ENCODE data around the gene CLASP1. TPM values are rescaled to one million over a fixed set of nuclear protein-coding genes. Genes with fewer than 3 reads are reported as not detected.
"Not testable (repeated sequence)": the region's sequence is repeated elsewhere in the genome, so short reads cannot be mapped to it uniquely, and the experiment has no call there.

Gene CLASP1
- total RNA-seq, 2 donors from 2014 or later = 50.4 to 55.8 TPM

DNA sequence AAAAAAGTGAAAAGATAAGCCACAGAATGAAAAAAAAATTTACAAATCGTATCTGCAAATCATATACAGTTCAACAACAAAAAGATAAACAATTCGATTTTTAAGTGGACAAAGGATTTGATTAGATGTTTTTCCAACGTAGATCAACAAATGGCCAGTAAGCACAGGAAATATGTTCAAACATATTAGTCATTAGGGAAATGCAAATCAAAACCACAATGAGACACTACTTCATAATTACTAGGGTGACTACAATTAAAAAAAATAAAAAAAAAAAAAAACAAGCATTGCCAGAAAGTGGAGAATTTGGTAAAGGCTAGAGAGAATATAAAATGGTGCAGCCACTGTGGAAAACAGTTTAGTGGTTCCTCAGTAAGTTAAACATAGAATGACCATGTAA, 156.9 kb downstream of the CLASP1 start:
- DNase-seq (ENCODE audit: low spot score) = no peak
- intact Hi-C loops (cut with DNase I) = no loop called here

DNA sequence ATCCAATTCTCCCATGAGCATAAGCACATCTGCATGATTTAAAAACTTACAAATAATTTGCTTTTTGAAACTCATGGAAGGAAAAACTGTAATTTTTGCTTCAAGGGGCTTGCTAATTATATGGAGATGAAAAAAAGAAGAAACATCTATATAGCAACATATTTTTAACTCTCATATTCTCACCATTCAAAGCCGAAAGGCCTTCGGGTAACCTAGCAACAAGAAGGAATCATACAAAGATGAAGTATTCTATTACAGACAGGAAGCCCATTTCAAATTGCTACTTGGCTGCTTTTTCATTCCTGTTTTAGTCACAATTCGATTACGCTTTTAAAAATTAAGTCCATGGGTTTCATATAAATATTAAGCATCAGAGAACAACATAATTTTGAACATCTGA, 157.7 kb downstream of the CLASP1 start:
- intact Hi-C loops (cut with DNase I) = no loop called here
- DNase-seq (ENCODE audit: low spot score) = no peak

DNA sequence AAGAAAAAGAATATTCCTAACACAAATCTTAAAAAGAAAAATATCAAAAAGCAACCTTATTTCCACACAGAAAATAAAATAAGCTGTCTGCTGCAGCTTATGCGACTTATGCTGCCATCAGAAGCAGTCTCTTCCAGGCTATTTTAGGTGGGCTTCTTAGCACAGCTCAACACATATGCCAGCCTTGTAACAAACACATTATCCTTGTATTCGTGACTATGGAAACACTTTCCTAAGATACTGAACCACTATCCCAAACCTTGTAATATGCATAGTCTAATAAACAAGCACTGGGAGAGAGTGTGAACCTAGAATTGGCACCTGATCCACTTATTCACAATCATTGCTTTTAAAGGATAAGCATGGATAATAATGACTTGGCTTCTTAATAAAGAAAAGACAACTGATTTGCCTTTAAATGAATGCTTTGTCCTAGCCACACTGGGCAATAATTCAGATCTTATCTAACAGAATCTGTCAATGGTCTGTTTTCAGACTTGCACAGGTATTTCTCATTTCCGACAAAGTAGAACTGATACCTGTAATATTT, 158.6 kb downstream of the CLASP1 start:
- DNase-seq (ENCODE audit: low spot score) = no peak
- intact Hi-C loops (cut with DNase I) = no loop called here

DNA sequence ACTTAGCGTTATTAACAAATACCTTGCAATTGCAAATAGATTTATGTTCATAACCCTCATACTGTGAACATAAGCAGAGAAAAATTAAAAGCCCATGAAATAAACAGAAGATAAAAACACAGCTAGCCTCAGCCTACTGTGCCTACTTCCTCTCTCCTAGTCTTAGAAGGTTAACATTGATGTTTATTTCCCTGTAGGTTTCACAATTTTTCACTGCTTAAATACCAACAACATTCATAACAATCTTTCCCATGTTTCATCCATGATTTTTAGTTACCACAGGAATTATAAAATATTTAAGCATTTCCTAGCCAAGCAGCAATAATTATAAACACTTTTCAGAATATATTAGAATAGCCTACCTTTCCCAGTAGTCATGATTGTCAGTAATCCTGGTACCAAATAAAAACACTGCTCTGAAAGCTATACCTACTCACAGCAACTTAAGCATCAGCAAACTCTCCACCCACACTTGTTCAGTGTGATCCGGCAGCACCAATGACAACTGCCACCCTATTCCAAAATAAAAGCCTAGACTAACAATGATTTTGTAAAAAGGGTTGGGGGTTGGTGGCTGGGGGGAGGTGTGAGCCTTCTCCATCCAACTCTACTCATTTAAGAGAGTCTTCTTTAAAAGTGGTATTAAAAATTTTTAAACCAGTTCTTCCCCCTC, 159.2 kb downstream of the CLASP1 start:
- intact Hi-C loops (cut with DNase I) = no loop called here
- no peak for DNase-seq (ENCODE audit: low spot score)

DNA sequence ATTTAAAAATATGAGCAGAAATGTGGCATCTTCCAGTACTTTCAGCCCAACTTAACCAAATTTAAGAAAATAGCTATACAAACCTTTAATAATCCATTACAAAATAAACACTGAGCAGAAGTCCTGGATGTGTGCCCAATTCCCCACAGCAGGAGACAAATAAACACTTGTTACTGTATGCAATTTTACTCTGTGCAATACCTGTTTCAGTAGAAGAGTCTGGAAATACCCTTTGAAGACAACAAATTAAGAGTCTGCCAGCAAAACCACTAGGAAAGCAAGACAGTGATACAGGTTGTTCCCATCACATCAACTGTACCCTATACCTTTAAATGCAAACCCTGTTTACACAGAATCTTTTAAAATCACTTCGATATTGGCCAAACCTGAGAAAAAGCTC, 160.0 kb downstream of the CLASP1 start:
- intact Hi-C loops (cut with DNase I) = no loop called here
- DNase-seq (ENCODE audit: low spot score) = no peak

DNA sequence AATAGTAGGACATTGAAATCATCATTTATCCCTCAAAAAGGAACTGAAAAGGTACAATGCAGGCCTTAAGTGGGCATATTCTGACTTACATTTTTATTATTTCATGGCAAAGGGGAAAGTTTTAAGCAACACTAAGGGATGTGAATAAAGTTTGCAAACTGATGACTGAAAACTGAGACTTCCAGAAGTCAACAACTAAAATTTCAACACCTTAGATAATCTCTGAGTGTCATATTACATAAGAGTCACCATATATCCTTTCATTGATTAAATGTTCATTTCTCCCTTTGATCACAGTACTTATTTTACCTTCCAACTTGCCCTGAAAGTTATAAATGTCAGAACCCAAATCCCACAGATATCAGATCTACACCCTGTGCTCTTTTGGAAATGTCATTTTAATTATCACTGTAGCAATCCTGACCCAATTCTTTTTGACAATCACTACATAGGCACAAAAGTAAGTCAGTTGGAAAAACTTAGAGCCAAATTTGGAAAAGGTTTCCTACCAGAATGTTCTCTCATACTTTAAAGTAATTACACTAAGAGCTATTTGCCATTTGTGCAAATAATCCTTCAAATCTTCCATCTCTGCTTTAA, 163.0 kb downstream of the CLASP1 start:
- no peak for DNase-seq (ENCODE audit: low spot score)
- intact Hi-C loops (cut with DNase I) = no loop called here

DNA sequence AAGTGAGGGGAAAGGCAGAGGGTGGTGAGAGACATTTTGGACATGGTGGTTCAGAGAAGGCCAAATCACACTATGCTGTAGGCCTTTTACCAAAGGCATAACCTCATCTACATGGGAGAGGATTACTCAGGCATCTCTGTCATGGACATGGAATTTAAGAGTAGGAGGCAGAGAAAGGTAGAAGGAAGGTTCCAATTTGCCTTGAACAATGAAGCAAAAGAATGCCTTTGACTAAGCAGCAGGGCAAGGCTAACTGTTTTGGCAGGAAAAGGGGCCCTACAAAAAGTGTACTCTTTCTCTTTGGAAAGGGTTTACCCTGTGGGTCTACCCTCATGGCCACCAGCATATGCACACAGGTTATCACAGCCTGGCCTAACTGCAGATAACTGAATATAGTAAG, 164.2 kb downstream of the CLASP1 start:
- DNase-seq (ENCODE audit: low spot score) = no peak
- intact Hi-C loops (cut with DNase I) = no loop called here

DNA sequence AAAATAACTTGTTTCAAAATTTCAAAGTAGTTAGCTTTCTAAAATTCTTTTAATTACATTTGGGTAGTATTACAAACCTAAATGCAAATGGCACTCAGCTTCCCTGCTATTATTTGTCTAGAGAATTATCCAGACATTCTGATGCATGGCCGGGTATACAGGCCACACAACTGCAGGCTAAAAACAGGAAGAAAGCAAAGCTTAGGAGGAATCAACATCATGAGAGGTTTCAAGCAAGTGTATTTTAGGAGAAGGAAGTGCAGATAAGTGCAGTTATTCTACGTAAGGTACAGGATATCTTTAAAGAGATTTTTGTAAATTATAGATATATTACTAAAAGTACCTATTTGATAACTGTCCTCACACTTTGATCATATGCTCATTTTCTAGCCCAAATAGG, 165.4 kb downstream of the CLASP1 start:
- intact Hi-C loops (cut with DNase I) = no loop called here
- no peak for DNase-seq (ENCODE audit: low spot score)

DNA sequence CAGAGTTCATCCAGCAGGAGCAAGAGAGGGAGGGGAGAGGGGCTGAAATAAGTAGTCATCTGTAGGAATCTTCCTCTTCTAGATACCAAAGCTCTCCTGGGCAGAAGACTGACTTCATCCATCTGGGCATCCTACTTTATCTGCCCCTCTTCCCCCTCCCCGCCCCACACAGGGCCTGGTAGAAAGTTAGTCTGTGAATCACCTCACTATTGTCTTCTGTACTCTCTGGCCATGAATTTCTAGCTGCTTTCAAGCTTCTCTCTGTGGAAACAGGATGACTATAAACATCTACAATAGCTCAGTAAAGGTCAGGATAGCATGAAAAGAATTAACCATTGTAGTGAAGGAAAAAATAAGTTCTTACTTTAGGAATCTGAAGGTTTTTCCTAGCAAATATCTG, 166.2 kb downstream of the CLASP1 start:
- intact Hi-C loops (cut with DNase I) = no loop called here

DNA sequence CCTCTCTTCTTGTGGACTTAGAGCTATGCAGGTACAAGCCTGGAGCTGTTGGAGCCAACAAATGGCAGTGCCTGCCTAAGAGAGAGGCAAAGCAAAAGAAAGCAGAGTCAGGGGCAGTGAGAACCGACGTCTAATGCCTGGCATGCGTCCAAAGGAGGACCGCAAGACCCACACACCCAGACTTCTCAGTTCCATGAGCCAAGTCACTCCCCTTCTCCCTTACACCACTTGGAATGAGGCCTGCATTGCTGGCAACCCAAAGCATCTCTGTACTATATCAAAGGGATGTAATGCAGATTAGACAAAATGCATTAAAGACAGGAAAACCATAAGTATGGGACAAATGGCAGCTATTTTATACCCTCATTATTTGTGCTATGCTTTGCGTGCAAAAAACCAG, 168.4 kb downstream of the CLASP1 start:
- DNase-seq (ENCODE audit: low spot score) = no peak
- intact Hi-C loops (cut with DNase I) = no loop called here

More for the DNA sequence above, 166.2 kb downstream of the CLASP1 start:
- DNase-seq (ENCODE audit: low spot score) = no peak

DNA sequence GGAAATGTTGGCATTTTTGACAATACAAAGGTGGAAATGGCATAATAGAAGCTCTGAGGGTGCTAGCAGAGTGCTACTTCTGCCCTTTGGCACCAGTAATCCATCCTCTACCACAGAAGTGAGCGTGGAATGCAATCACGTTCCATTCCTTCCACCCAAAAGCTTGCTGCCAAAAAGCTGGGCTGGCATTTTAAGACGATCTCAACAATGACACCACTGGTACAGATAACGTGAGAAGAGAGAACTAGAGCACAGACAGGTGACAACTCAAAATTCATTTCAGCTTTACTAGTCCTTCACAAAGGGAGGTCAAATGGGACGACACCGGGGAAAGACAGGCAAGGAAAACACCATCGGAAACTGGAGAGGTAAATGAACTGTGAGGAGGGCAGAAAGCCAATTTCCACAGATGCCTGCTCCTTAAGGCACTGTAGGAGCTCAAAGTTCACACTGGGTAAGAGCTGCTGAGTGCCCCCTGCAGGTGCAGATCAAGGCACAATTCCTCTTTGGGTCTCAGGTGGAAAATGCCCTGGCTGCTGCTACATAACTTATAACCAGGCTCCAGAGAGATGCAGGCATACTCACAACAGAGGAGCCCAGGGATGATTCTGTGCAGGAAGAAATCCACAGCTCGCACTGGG, 169.3 kb downstream of the CLASP1 start:
- DNase-seq (ENCODE audit: low spot score) = no peak
- intact Hi-C loops (cut with DNase I) = no loop called here

DNA sequence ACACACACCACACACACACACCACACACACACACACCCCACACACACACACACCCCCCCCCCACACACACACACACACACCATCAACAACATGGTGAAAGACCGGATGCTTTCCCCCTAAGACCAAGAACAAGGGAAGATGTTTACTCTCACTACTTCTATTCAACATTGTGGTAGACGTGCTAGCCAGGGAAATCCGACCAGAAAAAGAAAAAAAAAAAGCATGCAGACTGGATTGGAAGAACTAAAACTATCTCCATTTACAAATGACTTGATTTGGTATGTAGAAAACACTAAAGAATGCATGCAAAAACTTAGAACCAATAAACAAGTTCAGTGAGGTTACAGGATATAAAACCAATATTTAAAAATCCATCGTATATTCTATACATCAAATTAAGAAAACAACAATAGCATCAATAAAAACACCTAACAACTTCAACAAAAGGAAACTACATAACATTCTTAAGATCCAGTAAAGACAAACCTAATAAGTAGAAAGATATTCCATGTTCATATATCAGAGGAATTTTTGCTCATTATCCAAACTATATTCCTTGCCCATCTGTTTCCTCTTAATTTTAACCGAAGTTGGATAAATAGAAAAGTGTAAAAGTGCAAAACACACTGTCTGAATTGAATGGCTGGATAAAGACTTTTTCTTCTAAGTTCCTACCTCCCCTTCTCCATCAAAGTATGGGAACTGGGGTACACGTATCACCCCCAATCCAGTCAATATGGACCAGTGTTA, 170.1 kb downstream of the CLASP1 start:
- DNase-seq (ENCODE audit: low spot score) = no peak
- intact Hi-C loops (cut with DNase I) = no loop called here

DNA sequence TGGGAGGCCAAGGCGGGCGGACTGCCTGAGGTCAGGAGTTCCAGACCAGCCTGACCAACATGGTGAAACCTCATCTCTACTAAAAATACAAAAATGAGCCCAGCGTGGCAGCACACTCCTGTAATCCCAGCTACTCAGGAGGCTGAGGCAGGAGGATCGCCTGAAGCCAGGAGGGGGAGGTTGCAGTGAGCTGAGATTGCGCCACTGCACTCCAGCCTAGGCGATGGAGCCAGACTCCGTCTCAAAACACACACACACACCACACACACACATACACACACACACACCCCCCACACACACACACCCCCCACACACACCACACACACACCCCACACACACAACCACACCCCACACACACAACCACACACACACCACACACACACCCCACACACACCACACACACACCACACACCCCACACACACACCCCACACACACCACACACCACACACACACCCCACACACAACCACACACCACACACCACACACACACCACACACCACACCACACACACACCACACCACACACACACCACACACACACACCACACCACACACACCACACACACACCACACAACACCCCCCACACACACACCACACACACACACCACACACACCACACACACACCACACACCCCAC, 170.8 kb downstream of the CLASP1 start:
- intact Hi-C loops (cut with DNase I) = not testable (repeated sequence)

DNA sequence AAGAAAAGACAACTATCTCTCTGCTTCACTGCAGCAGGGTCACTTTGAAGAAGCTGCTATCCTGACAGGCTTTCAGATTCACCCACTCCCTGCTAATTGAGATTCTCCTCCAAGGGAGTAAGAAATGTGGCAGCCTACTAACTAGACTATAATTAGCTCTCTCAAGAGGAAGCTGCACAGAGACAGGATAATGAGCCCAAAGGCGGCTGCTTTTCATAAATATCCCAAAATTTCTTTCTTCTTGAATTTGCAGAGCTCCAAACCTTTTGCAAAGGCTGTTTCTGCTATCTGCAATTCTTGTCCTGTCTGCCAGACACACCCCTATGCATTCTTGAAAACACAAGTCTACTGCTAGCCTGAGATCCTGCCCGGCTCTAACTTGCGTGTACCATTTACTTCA, 172.6 kb downstream of the CLASP1 start:
- no peak for DNase-seq (ENCODE audit: low spot score)
- intact Hi-C loops (cut with DNase I) = no loop called here

More for the DNA sequence above, 170.8 kb downstream of the CLASP1 start:
- not testable (repeated sequence) for DNase-seq (ENCODE audit: low spot score)

DNA sequence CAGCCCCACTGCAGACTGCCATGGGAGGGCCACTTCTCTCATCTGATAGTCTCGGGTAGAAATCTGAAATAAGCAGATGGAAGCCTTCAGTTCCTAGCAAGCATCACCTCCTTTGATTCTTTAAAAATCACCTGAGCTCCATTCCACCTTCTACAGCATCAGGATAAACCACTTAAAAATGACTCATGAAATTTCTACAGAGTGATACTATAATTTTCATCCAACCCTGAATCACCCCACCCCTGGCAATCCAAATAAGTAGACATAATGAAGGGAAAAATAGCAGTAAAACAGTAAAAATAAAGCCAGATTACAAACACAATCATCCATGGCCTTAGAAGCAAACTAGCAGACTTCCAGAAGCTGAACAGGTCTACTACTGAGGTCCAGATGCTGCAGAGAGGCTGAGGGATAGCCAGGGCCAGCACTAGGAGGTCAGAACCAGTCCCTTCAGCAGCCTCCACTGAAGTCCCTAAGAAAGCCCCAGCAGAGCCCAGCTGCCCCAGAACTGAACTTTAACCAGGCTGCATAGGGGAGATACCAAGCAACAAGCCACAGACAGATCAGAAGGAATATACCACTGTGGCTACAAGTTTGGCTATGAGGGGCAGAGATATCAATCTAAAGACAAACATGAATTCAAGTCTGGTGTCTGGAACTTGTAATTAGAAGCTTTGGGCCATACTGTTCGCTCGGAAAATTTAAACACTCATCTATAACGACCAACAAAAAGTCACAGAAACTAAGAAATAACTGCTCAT, 173.3 kb downstream of the CLASP1 start:
- no peak for DNase-seq (ENCODE audit: low spot score)
- intact Hi-C loops (cut with DNase I) = no loop called here

DNA sequence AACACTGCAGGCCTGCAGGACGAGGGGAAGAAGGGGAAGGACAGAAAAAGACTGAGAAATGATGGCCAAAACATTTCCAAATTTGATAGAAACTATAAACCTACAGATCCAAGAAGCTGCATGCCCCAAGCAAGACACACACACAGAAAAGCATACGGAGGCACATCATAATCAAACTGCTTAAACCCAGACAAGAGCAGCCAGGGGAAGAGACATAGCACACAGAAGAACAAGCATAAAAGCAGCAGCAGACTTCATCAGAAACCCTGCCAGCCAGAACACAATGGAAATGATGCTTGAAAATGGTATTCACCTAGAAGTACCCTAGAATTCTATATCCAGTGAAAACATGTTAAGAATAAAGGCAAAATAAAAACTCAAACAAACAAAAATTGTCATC, 175.8 kb downstream of the CLASP1 start:
- DNase-seq (ENCODE audit: low spot score) = no peak
- intact Hi-C loops (cut with DNase I) = no loop called here

DNA sequence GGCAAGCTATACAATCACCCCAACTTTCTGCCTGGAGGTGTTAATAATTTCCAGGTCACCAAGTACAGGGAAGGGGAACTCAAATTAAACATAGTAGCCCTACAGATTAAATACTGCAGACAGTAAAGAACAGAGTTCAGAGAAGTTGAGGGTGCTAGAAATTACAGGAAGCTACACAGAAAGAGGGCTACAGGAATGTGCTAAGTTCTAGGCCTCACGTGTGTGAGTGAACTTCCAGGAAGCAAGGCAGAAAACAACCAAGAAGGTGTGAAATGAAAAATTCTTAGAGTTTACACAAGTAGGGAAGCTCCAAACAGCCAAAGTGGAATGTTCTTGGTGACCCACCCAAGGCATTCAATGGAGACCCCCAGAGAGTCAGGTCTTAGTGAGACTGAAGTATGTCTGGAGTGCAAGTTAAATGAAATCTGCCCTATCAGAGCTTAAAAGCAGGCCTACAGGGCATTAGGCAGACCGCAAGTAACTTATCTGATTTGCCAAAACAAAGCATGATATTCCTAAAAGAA, 176.7 kb downstream of the CLASP1 start:
- intact Hi-C loops (cut with DNase I) = no loop called here

More for the DNA sequence above, 176.7 kb downstream of the CLASP1 start:
- no peak for DNase-seq (ENCODE audit: low spot score)
